Kidney (tissue), 14 donors: ENCODE data around the gene ERCC5. TPM values are rescaled to one million over a fixed set of nuclear protein-coding genes. Genes with fewer than 3 reads are reported as not detected.

Experiments
- DNase-seq, 5 donors: peaks; one replicate each; pipeline ENCODE4 v3.0.0-alpha.2; 2013 to 2020
- FAIRE-seq: peaks from 2 replicates; lab custom pipeline; 2012; peaks lifted over from hg19 to GRCh38; lab: Jason Lieb, UNC
- H3K27ac ChIP-seq, 2 donors: one replicate each; pipeline ENCODE4 v1.7.0; 2013; ENCODE audit warnings: low read depth in 2 of 2, low read length in 2 of 2, inconsistent platforms in 1 of 2
- H3K27me3 ChIP-seq: one replicate; pipeline ENCODE4 v1.7.1; 2013; ENCODE audit warnings: low read length, inconsistent platforms; ENCODE audit not compliant: control insufficient read depth, insufficient read depth
- H3K36me3 ChIP-seq, 3 donors: one replicate each; pipeline versions ENCODE4 v1.7.0 to v1.7.1; 2013; ENCODE audit warnings: low read length in 3 of 3, control low read depth in 1 of 3, inconsistent platforms in 1 of 3; ENCODE audit not compliant: insufficient read depth in 3 of 3, control insufficient read depth in 2 of 3
- H3K4me1 ChIP-seq, 3 donors: one replicate each; pipeline versions ENCODE4 v1.7.0 to v1.7.1; 2013; ENCODE audit warnings: low read length in 3 of 3, inconsistent platforms in 1 of 3, low read depth in 1 of 3; ENCODE audit not compliant: control insufficient read depth in 2 of 3, insufficient read depth in 2 of 3
- H3K4me3 ChIP-seq, 3 donors: one replicate each; pipeline versions ENCODE4 v1.7.0 to v1.8.1; 2013; ENCODE audit warnings: low read length in 3 of 3, control low read depth in 1 of 3, inconsistent platforms in 1 of 3
- H3K9ac ChIP-seq, 3 donors: one replicate each; pipeline versions ENCODE4 v1.7.0 to v1.7.1; 2013; ENCODE audit warnings: low read length in 3 of 3, control low read depth in 1 of 3, inconsistent platforms in 1 of 3
- H3K9me3 ChIP-seq, 3 donors: one replicate each; pipeline versions ENCODE4 v1.7.0 to v1.7.1; 2013; ENCODE audit warnings: low read length in 3 of 3, control low read depth in 1 of 3, inconsistent platforms in 1 of 3; ENCODE audit not compliant: control insufficient read depth in 2 of 3, insufficient read depth in 1 of 3
- intact Hi-C: fragments of 100-400 bp; cut with DNase I; formaldehyde crosslinking; loops from one replicate; pipeline ENCODE4 v1.11.1; 2022
- polyA plus RNA-seq: library from polyadenylated mRNA; stranded (reverse); fragments of 350-450 nt; fragmentation: Illumina TruSeq; extraction: RNeasy Lipid Tissue Mini Kit (QIAGEN cat#74804); gene quantifications from one replicate; pipeline ENCODE4 v1.2.3, GENCODE V29; 2014; ENCODE audit warnings: low read depth, low replicate concordance; ENCODE audit not compliant: insufficient read depth
- total RNA-seq: library from RNA; stranded (reverse); fragmentation: NEBNext Ultra II Directional; extraction: Animal tissue kit (Norgen Biotek cat#: 25700); gene quantifications from one replicate; pipeline ENCODE4 v1.2.1, GENCODE V29; 2021
- TF ChIP-seq, protein P1 (sequence below): IDR thresholded peaks from 3 replicates; pipeline ENCODE4 v1.5.1; 2012; ENCODE audit warnings: mild to moderate bottlenecking, moderate library complexity, borderline replicate concordance; ENCODE audit not compliant: insufficient read depth; ENCODE audit errors: extremely low read depth
- donor health status: control.
- donor health status: control.
- donor health status: control.
- donor health status: control.
- donor health status: control.
- donor health status: DM: yes; HTN: yes; CAD: no.
- donor health status: Normal renal cell carcinoma (clear cell type).

ERCC5 gene
- total and polyA plus RNA-seq, 2 donors from 2014 or later = 37.4 to 56.0 TPM

DNA sequence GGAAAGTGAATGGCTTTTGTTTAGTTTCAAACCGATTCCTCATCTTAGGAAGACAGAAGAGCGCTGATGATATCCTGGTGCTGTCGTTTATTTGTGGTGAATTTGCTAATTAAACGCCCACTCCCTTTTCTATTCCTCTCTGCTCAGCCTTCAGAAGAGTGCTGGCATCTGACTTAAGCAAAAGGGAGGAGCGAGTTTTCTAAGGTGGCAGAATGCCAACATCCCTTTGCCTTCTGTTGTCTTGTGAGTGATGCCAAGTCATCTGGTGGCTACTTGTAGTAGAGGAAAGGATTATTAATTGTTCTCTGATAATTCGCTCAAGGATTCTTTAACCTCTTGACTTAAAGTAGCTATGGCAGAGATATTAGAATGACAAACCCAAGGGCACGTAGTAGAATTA lies 68.1 kb downstream of the ERCC5 start:
- no peak overlapping the region for H3K27ac ChIP-seq
- TF ChIP-seq, protein P1, sequence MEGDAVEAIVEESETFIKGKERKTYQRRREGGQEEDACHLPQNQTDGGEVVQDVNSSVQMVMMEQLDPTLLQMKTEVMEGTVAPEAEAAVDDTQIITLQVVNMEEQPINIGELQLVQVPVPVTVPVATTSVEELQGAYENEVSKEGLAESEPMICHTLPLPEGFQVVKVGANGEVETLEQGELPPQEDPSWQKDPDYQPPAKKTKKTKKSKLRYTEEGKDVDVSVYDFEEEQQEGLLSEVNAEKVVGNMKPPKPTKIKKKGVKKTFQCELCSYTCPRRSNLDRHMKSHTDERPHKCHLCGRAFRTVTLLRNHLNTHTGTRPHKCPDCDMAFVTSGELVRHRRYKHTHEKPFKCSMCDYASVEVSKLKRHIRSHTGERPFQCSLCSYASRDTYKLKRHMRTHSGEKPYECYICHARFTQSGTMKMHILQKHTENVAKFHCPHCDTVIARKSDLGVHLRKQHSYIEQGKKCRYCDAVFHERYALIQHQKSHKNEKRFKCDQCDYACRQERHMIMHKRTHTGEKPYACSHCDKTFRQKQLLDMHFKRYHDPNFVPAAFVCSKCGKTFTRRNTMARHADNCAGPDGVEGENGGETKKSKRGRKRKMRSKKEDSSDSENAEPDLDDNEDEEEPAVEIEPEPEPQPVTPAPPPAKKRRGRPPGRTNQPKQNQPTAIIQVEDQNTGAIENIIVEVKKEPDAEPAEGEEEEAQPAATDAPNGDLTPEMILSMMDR = no peak
- H3K36me3 ChIP-seq = no peaks in the 10 kb centered on the region
- H3K4me3 ChIP-seq = no peak overlapping the region
- H3K9ac ChIP-seq = no peak overlapping the region
- H3K4me1 ChIP-seq = no peaks in the 10 kb centered on the region
- FAIRE-seq = peak; percentile 38
- intact Hi-C loops = no loop called here
- peak in 1 of 5 donors; percentile 18 for DNase-seq
- H3K27me3 ChIP-seq = no peaks in the 10 kb centered on the region
- H3K9me3 ChIP-seq = no peaks in the 10 kb centered on the region

- intact Hi-C loops = no loop called here
- TF ChIP-seq, protein P1 = no peak
- DNase-seq (no peak), FAIRE-seq (no peak)
- Histone ChIP-seq H3K27me3 (no peaks in the 10 kb centered on the region), H3K9ac (no peak overlapping the region), H3K4me1 (no peaks in the 10 kb centered on the region), H3K9me3 (no peaks in the 10 kb centered on the region), H3K27ac (no peak overlapping the region), H3K36me3 (no peaks in the 10 kb centered on the region), H3K4me3 (no peak overlapping the region)
Observed at GRCh38 chr13:102914339-102914930, 68.6 kb downstream of the ERCC5 start.

GRCh38 chr13:102915393-102915930 lies 69.6 kb downstream of the ERCC5 start:
- H3K36me3 ChIP-seq = no peaks in the 10 kb centered on the region
- H3K27me3 ChIP-seq = no peaks in the 10 kb centered on the region
- no peak overlapping the region for H3K4me3 ChIP-seq
- H3K4me1 ChIP-seq = no peaks in the 10 kb centered on the region
- FAIRE-seq (no peak), DNase-seq (peak in 1 of 5 donors; percentile 22)
- TF ChIP-seq, protein P1 = no peak
- H3K9me3 ChIP-seq = no peaks in the 10 kb centered on the region
- H3K9ac ChIP-seq = no peak overlapping the region
- H3K27ac ChIP-seq = no peak overlapping the region
- intact Hi-C loops = no loop called here
